ENCODE results near the gene ZBTB33.

DNA sequence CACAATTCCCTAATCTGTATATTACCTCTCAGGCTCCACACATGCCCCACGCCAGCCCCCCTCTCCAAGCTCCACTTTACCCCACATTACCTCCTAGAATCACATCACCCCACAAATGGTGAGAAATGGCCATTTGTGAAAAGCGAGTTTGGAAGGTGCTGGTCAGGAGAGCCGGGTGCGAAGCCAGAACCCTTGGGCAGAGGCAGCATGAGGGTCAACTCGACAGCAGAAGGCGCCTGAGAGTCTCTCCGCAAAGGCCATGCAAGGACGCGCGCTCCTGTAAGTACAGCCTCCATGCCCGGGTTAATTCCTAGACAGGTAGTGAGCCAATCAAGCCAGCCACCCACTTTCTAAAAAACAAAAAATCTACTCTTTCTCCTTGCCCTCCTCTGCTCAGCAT lies 49.8 kb upstream of the ZBTB33 start:
- TF ChIP-seq, protein P1, sequence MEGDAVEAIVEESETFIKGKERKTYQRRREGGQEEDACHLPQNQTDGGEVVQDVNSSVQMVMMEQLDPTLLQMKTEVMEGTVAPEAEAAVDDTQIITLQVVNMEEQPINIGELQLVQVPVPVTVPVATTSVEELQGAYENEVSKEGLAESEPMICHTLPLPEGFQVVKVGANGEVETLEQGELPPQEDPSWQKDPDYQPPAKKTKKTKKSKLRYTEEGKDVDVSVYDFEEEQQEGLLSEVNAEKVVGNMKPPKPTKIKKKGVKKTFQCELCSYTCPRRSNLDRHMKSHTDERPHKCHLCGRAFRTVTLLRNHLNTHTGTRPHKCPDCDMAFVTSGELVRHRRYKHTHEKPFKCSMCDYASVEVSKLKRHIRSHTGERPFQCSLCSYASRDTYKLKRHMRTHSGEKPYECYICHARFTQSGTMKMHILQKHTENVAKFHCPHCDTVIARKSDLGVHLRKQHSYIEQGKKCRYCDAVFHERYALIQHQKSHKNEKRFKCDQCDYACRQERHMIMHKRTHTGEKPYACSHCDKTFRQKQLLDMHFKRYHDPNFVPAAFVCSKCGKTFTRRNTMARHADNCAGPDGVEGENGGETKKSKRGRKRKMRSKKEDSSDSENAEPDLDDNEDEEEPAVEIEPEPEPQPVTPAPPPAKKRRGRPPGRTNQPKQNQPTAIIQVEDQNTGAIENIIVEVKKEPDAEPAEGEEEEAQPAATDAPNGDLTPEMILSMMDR (IDR thresholded peaks at IDR 0.05) = no peak
- TF ChIP-seq POLR2A (IDR thresholded peaks at IDR 0.05) (no peak), POLR2AphosphoS5 (IDR thresholded peaks at IDR 0.05) (no peak), EP300 (IDR thresholded peaks at IDR 0.05) (no peak)
